Measurements from ENCODE around the gene PVALEF.

PVALEF gene

GRCh38 chr17:81183316-81183715 is 18.0 kb downstream of the PVALEF start:
- DNase-seq (ENCODE audit: low read depth in 2 of 2), result no peak

GRCh38 chr17:81183807-81184206 is 18.5 kb downstream of the PVALEF start:
- no peak for DNase-seq (ENCODE audit: low read depth in 2 of 2)

GRCh38 chr17:81184555-81184954 is 19.2 kb downstream of the PVALEF start:
- no peak for DNase-seq (ENCODE audit: low read depth in 2 of 2)

GRCh38 chr17:81186203-81186602 is 20.9 kb downstream of the PVALEF start:
- DNase-seq (ENCODE audit: low read depth in 2 of 2), result no peak

- no peak for DNase-seq (ENCODE audit: low read depth in 2 of 2)
Measured at GRCh38 chr17:81187120-81187519, 21.8 kb downstream of the PVALEF start.

- DNase-seq (ENCODE audit: low read depth in 2 of 2), result no peak
Measured at GRCh38 chr17:81187586-81188490, 22.5 kb downstream of the PVALEF start.

- no peak for DNase-seq (ENCODE audit: low read depth in 2 of 2)
Measured at GRCh38 chr17:81188491-81188840, 23.2 kb downstream of the PVALEF start.

- no peak for DNase-seq (ENCODE audit: low read depth in 2 of 2)
Measured at GRCh38 chr17:81189016-81189415, 23.7 kb downstream of the PVALEF start.

- DNase-seq (ENCODE audit: low read depth in 2 of 2), result no peak
Measured at GRCh38 chr17:81189670-81190530, 24.6 kb downstream of the PVALEF start.

GRCh38 chr17:81190591-81190990 is 25.3 kb downstream of the PVALEF start:
- DNase-seq (ENCODE audit: low read depth in 2 of 2), result no peak

- no peak for DNase-seq (ENCODE audit: low read depth in 2 of 2)
Measured at GRCh38 chr17:81191116-81191515, 25.8 kb downstream of the PVALEF start.

GRCh38 chr17:81191646-81192045 is 26.3 kb downstream of the PVALEF start:
- no peak for DNase-seq (ENCODE audit: low read depth in 2 of 2)

- no peak for DNase-seq (ENCODE audit: low read depth in 2 of 2)
Measured at GRCh38 chr17:81192386-81193050, 27.2 kb downstream of the PVALEF start.

- no peak for DNase-seq (ENCODE audit: low read depth in 2 of 2)
Measured at GRCh38 chr17:81193051-81193410, 27.7 kb downstream of the PVALEF start.

GRCh38 chr17:81193470-81194224 is 28.3 kb downstream of the PVALEF start:
- no peak for DNase-seq (ENCODE audit: low read depth in 2 of 2)

- DNase-seq (ENCODE audit: low read depth in 2 of 2), result no peak
Measured at GRCh38 chr17:81194225-81194760, 29.0 kb downstream of the PVALEF start.

- no peak for DNase-seq (ENCODE audit: low read depth in 2 of 2)
Measured at GRCh38 chr17:81194941-81195901, 29.9 kb downstream of the PVALEF start.

GRCh38 chr17:81195941-81196495 is 30.7 kb downstream of the PVALEF start:
- DNase-seq (ENCODE audit: low read depth in 2 of 2), result no peak

- no peak for DNase-seq (ENCODE audit: low read depth in 2 of 2)
Measured at GRCh38 chr17:81196505-81197408, 31.4 kb downstream of the PVALEF start.
